GM19043 (cell line): Measurements from ENCODE around the gene GADD45B.
"Not testable (repeated sequence)": the region's sequence is repeated elsewhere in the genome, so short reads cannot be mapped to it uniquely, and the experiment has no call there.

Experiments used
- ATAC-seq: cut with Tn5 transposase; IDR thresholded peaks from one replicate; pipeline ENCODE4 v1.9.1; 2021; ENCODE audit warnings: low read depth; ENCODE audit not compliant: unreplicated experiment

The GADD45B gene

GRCh38 chr19:2484178-2484937 lies 8.4 kb downstream of the GADD45B start:
- ATAC-seq, result no peak

- ATAC-seq, result no peak
Observed at GRCh38 chr19:2485428-2485827, 9.5 kb downstream of the GADD45B start.

GRCh38 chr19:2487090-2487489 lies 11.2 kb downstream of the GADD45B start:
- no peak for ATAC-seq

- ATAC-seq, result no peak
Observed at GRCh38 chr19:2487842-2488241, 11.9 kb downstream of the GADD45B start.

DNA sequence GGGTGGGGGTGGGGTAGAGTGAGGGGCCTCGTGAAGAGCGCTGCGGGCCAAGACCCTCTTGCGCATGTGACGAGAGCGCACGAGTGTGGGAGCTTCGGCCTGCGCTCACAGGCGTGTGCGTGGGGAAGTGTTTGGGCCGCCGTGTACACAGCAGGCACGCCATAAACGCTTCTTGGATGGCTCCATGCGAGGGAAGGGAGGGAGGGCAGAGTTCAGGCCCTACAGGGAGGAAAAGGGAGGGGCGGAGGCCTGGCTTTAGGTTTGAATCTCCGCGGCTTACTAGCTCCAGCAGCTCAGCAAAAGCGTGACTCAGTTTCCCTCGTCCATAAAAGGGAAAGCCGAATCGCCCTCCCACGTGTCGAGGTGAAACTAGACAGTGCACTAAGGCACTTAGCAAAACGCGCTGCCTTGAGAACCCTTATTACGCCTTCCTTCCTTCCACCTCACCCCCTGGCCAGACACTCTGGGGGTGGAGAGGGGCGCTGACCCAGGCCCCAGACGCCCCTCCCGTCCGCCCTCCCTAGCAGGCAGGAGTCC lies 12.5 kb downstream of the GADD45B start:
- ATAC-seq, result no peak

DNA sequence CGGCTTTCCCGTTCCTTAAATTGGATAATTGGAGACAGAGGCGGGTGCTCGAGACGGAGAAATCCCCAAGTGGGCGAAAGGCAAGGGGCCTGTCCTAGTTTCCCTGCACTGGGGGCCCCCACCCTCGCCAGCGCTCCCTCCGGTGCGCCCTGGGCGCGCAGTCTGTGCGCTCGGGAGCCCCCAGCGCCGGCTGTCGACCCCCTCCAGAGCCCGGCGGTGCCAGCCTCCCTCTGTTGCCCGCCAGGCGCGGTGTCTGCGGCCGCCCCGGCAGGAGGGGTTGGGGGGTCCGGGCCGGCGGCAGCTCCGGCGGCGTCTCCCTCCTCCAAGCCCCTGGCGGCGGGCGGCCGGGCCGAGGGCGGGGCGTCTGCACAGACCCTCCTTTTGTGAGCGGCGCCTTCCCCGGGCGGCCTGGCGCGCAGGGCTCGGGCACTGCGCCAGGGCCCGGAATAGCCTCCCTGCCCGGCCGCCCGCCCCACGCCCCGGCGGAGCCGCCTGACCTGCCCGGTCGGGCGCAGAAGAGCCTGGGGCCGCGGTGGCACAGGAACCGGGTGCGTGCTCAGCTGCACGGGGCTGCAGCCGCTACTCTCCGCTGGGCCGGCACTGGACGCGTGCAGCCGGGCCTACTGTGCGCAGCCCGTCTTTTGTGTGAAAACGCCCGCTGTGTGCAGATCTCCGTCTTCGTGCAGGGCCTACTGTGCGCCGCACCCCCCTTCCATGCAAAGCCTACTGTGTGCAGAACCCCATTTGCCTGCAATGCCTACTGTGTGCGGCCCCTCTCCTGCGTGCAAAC lies 13.2 kb downstream of the GADD45B start:
- no peak for ATAC-seq

DNA sequence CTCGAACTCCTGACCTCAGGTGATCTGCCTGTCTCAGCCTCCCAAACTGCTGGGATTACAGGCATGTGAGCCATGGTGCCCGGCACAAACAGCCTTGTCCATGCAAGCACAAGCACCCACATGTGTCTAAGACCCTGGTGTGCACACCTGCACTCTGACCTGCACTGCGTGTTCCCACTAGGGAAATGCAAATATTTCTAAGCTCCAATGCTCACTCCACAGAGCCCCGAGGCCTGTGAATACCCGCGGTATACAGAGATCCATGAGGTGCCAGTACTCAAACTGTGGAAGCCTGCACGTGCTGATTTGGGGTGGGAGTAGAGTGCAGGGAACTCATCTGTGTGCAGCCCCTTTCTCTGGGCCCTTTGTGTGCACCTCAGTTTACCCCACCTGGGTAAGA lies 14.7 kb downstream of the GADD45B start:
- ATAC-seq, result no peak

- no peak for ATAC-seq
Observed at GRCh38 chr19:2491130-2491801, 15.3 kb downstream of the GADD45B start.

- no peak for ATAC-seq
Observed at GRCh38 chr19:2492870-2493269, 16.9 kb downstream of the GADD45B start.

DNA sequence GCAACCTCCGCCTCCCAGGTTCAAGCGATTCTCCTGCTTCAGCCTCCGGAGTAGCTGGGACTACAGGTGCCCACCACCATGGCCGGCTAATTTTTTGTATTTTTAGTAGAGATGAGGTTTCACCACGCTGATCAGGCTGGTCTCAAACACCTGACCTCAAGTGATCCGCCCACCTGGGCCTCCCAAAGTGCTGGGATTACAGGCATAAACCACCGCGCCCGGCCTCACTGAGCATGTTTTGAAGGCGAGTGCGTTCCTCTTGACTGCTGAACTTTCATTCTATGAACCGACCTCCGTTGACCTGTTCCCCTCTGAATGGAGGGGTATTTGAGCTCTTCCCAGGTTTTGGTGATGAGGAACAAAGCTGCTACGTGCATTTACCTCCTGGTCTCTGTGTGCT lies 17.5 kb downstream of the GADD45B start:
- not testable (repeated sequence) for ATAC-seq

DNA sequence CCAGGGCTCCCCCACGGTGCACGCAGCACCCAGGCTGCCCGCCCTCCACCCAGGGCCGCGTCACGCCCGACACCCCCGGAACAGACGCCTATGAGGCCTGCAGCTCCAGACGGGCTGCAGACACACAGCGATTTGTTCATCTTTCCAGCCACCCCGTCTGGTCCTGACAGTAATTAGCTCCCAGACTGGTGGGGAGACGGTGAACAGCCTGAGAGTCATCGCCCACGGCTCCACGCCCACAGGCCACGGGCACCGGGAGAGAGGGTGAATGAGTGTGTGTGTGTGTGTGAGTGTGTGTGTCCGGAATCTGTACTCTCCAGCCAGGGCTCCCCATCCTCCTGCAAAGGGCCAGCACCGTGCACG lies 18.1 kb downstream of the GADD45B start:
- ATAC-seq, result no peak

GRCh38 chr19:2494447-2495129 lies 18.7 kb downstream of the GADD45B start:
- ATAC-seq, result no peak

- no peak for ATAC-seq
Observed at GRCh38 chr19:2495130-2495641, 19.3 kb downstream of the GADD45B start.

GRCh38 chr19:2495651-2496316 lies 19.9 kb downstream of the GADD45B start:
- ATAC-seq, result no peak

- ATAC-seq, result no peak
Observed at GRCh38 chr19:2497186-2497585, 21.3 kb downstream of the GADD45B start.

GRCh38 chr19:2500156-2500555 lies 24.2 kb downstream of the GADD45B start:
- ATAC-seq, result no peak

- ATAC-seq, result no peak
Observed at GRCh38 chr19:2500841-2501261, 24.9 kb downstream of the GADD45B start.

- ATAC-seq, result no peak
Observed at GRCh38 chr19:2503521-2504109, 27.7 kb downstream of the GADD45B start.

DNA sequence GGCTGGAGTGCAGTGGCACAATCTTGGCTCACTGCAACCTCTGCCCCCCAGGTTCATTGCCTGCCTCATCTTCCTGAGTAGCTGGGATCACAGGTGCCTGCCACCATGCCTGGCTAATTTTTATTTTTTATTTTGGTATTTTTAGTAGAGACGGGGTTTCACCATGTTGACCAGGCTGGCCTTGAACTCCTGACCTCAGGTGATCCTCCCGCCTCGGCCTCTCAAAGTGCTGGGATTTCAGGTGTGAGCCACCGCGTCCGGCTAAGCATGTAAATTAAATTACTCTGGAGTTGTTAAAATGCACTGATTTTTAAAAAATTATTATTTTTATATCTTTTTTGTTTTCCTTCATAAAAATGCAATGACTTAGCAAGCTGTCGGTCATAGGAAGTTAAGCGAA lies 30.7 kb downstream of the GADD45B start:
- ATAC-seq, result not testable (repeated sequence)
